ENCODE measurements around the gene PAPPA. TPM values are rescaled to one million over a fixed set of nuclear protein-coding genes. Genes with fewer than 3 reads are reported as not detected.

PAPPA gene
- total RNA-seq, 4 donors from 2014 or later: 1.0 to 5.0 (median 2.8) TPM

- H3K4me1 ChIP-seq: no peaks in the 10 kb centered on the region
- no peaks in the 10 kb centered on the region for H3K9me3 ChIP-seq
- DNase-seq: no peak
- TF ChIP-seq CTCF (IDR thresholded peaks at IDR 0.05): no peak
- TF ChIP-seq POLR2A (IDR thresholded peaks at IDR 0.05): no peak
- no peak overlapping the region for H3K4me3 ChIP-seq (replicated peaks in 1 of 3)
- no peaks in the 10 kb centered on the region for H3K27me3 ChIP-seq
- WGBS, 2 donors: 79 to 96% methylated on average over 2 of the region's 2 CpGs
- H3K27ac ChIP-seq: no peak overlapping the region
- intact Hi-C loops (cut with DNase I): no loop called here
- H3K36me3 ChIP-seq: no peaks in the 10 kb centered on the region
Measured at GRCh38 chr9:116269250-116269649, 115.7 kb downstream of the PAPPA start.

- 87 to 89% methylated on average over 3 of the region's 3 CpGs for WGBS, 2 donors
- H3K27ac ChIP-seq: no peak overlapping the region
Measured at GRCh38 chr9:116270546-116270945, 117.0 kb downstream of the PAPPA start.

GRCh38 chr9:116271340-116271739 lies 117.7 kb downstream of the PAPPA start:
- Histone ChIP-seq H3K36me3 (no peaks in the 10 kb centered on the region), H3K4me3 (replicated peaks in 1 of 3) (no peak overlapping the region), H3K4me1 (no peaks in the 10 kb centered on the region), H3K27me3 (no peaks in the 10 kb centered on the region), H3K9me3 (no peaks in the 10 kb centered on the region), H3K27ac (no peak overlapping the region)
- no peak for DNase-seq
- TF ChIP-seq CTCF (IDR thresholded peaks at IDR 0.05) (no peak), POLR2A (IDR thresholded peaks at IDR 0.05) (no peak)
- WGBS, 2 donors: 83% methylated on average over 7 of the region's 7 CpGs
- intact Hi-C loops (cut with DNase I): no loop called here

More at GRCh38 chr9:116270546-116270945, 117.0 kb downstream of the PAPPA start:
- intact Hi-C loops (cut with DNase I): no loop called here
- Histone ChIP-seq H3K36me3 (no peaks in the 10 kb centered on the region), H3K4me1 (no peaks in the 10 kb centered on the region), H3K27me3 (no peaks in the 10 kb centered on the region), H3K9me3 (no peaks in the 10 kb centered on the region), H3K4me3 (replicated peaks in 1 of 3) (no peak overlapping the region)
- no peak for TF ChIP-seq POLR2A (IDR thresholded peaks at IDR 0.05)
- no peak for TF ChIP-seq CTCF (IDR thresholded peaks at IDR 0.05)
- no peak for DNase-seq

- Histone ChIP-seq H3K4me3 (replicated peaks in 1 of 3) (no peak overlapping the region), H3K9me3 (no peaks in the 10 kb centered on the region), H3K27ac (no peak overlapping the region), H3K36me3 (no peaks in the 10 kb centered on the region), H3K4me1 (no peaks in the 10 kb centered on the region), H3K27me3 (no peaks in the 10 kb centered on the region)
- intact Hi-C loops (cut with DNase I): no loop called here
- no peak for TF ChIP-seq CTCF (IDR thresholded peaks at IDR 0.05)
- no peak for DNase-seq
- WGBS, 2 donors: 33 to 40% methylated on average over 5 of the region's 5 CpGs
Measured at GRCh38 chr9:116271991-116272390, 118.4 kb downstream of the PAPPA start.

GRCh38 chr9:116274293-116274692 lies 120.7 kb downstream of the PAPPA start:
- no peaks in the 10 kb centered on the region for H3K27me3 ChIP-seq
- WGBS, 2 donors: 50 to 67% methylated on average over 2 of the region's 2 CpGs

More at GRCh38 chr9:116274293-116274692, 120.7 kb downstream of the PAPPA start:
- no peak overlapping the region for H3K27ac ChIP-seq
- no peak for DNase-seq
- H3K4me1 ChIP-seq: no peaks in the 10 kb centered on the region
- no peaks in the 10 kb centered on the region for H3K36me3 ChIP-seq
- intact Hi-C loops (cut with DNase I): no loop called here
- no peak for TF ChIP-seq CTCF (IDR thresholded peaks at IDR 0.05)
- TF ChIP-seq POLR2A (IDR thresholded peaks at IDR 0.05): no peak
- H3K4me3 ChIP-seq (replicated peaks in 1 of 3): no peak overlapping the region
- H3K9me3 ChIP-seq: no peaks in the 10 kb centered on the region
